Breast epithelium (tissue), 4 donors: Measurements from ENCODE around the gene GPR55. TPM values are rescaled to one million over a fixed set of nuclear protein-coding genes. Genes with fewer than 3 reads are reported as not detected.

ENCODE experiments used
- DNase-seq, 2 donors: peaks; one replicate each; pipeline ENCODE4 v3.0.0-alpha.2; 2019; ENCODE audit warnings: low spot score in 2 of 2
- H3K27ac ChIP-seq, 2 donors: fragments of 200-600 bp; sonication (generic) in 1 of 2; one replicate each; pipeline ENCODE4 v1.5.1; 2016 to 2019; ENCODE audit warnings: mild to moderate bottlenecking in 1 of 2
- H3K27me3 ChIP-seq, 2 donors: fragments of 200-600 bp; sonication (generic) in 1 of 2; one replicate each; pipeline versions ENCODE4 v1.5.1 to v1.6.0; 2017 to 2019; ENCODE audit warnings: control low read depth in 1 of 2, mild to moderate bottlenecking in 1 of 2
- H3K36me3 ChIP-seq: fragments of 200-600 bp; one replicate; pipeline ENCODE4 v1.5.1; 2019
- H3K4me1 ChIP-seq, 2 donors: fragments of 200-600 bp; sonication (generic); one replicate each; pipeline ENCODE4 v1.5.1; 2016 to 2019; ENCODE audit warnings: control low read depth in 1 of 2
- H3K4me3 ChIP-seq, 3 donors: fragments of 200-600 bp; sonication (generic); 1 replicate in 2 of 3; 2 replicates in 1 of 3; pipeline ENCODE4 v1.5.1; 2016 to 2019; ENCODE audit warnings: mild to moderate bottlenecking in 3 of 3, moderate library complexity in 2 of 3
- H3K9me3 ChIP-seq, 2 donors: fragments of 200-600 bp; sonication (generic) in 1 of 2; one replicate each; pipeline ENCODE4 v1.5.1; 2016 to 2019; ENCODE audit warnings: control low read depth in 1 of 2
- CTCF ChIP-seq, 3 donors: fragments of 450-650 bp; IDR thresholded peaks; one replicate each; pipeline ENCODE4 v1.5.1; 2016 to 2017; ENCODE audit warnings: antibody characterized with exemption in 3 of 3, mild to moderate bottlenecking in 3 of 3, moderate library complexity in 3 of 3
- POLR2A ChIP-seq: fragments of 450-650 bp; IDR thresholded peaks from one replicate; pipeline ENCODE4 v1.6.1; 2016; ENCODE audit warnings: antibody characterized with exemption, mild to moderate bottlenecking, moderate library complexity
- POLR2AphosphoS5 ChIP-seq, 3 donors: sonication (generic); formaldehyde crosslinking; IDR thresholded peaks; one replicate each; pipeline ENCODE4 v1.6.1; 2017; ENCODE audit warnings: antibody characterized with exemption in 3 of 3
- intact Hi-C: fragments of 100-400 bp; cut with DNase I; formaldehyde crosslinking; loops from one replicate; pipeline ENCODE4 v1.15.1; 2023; ENCODE audit warnings: low total_unique reads
- total RNA-seq, 3 donors: library from RNA; depleted of rRNA; stranded (reverse); fragments of >200 nt; gene quantifications; one replicate each; pipeline ENCODE4 v1.1.0, GENCODE V29; 2016

GPR55 gene
- total RNA-seq: under 1 TPM in 2 of 3 donors, not detected in 1; 0.16 to 0.44 TPM

- H3K27ac ChIP-seq: no peak within 1 kb of the TSS
- peak in 1 of 2 donors; percentile 43 for DNase-seq
- intact Hi-C loops: no loop called here
- H3K4me1 ChIP-seq: no peaks in the 10 kb centered on the region
- no peak for TF ChIP-seq POLR2A
- TF ChIP-seq POLR2AphosphoS5 (IDR thresholded peaks at IDR 0.05): no peak
- no peak for TF ChIP-seq CTCF (IDR thresholded peaks at IDR 0.05)
- H3K4me3 ChIP-seq: peak within 1 kb of the TSS in 1 of 3 donors; percentile 19
- H3K36me3 ChIP-seq: no peaks in the 10 kb centered on the region
- no peaks in the 10 kb centered on the region for H3K9me3 ChIP-seq
- H3K27me3 ChIP-seq: no peaks in the 10 kb centered on the region
Measured at GRCh38 chr2:230924470-230925341, at the start of gene GPR55. TSS of gene GPR55 (minus strand) at chr2:230925242. CDS start at chr2:230910962, 14,280 bp downstream.

GRCh38 chr2:230974096-230974913 lies 49.3 kb upstream of the GPR55 start:
- Histone ChIP-seq H3K27me3 (no peaks in the 10 kb centered on the region), H3K36me3 (no peaks in the 10 kb centered on the region), H3K9me3 (no peaks in the 10 kb centered on the region), H3K4me1 (no peaks in the 10 kb centered on the region), H3K27ac (no peak overlapping the region), H3K4me3 (no peak overlapping the region)
- no peak for DNase-seq
- no peak for TF ChIP-seq POLR2A
- TF ChIP-seq CTCF (IDR thresholded peaks at IDR 0.05): no peak
- no peak for TF ChIP-seq POLR2AphosphoS5 (IDR thresholded peaks at IDR 0.05)
- intact Hi-C loops: no loop called here

GRCh38 chr2:230972046-230972445 lies 47.0 kb upstream of the GPR55 start:
- intact Hi-C loops: no loop called here
- DNase-seq: no peak
- no peak for TF ChIP-seq POLR2A
- TF ChIP-seq POLR2AphosphoS5 (IDR thresholded peaks at IDR 0.05): no peak
- TF ChIP-seq CTCF (IDR thresholded peaks at IDR 0.05): no peak

GRCh38 chr2:230969659-230970015 lies 44.6 kb upstream of the GPR55 start:
- no peaks in the 10 kb centered on the region for H3K27me3 ChIP-seq
- no peaks in the 10 kb centered on the region for H3K9me3 ChIP-seq
- TF ChIP-seq CTCF (IDR thresholded peaks at IDR 0.05): no peak
- no peak for TF ChIP-seq POLR2A
- TF ChIP-seq POLR2AphosphoS5 (IDR thresholded peaks at IDR 0.05): no peak
- peak overlapping the region in 1 of 3 donors; percentile 2 for H3K4me3 ChIP-seq
- H3K36me3 ChIP-seq: no peaks in the 10 kb centered on the region
- no peaks in the 10 kb centered on the region for H3K4me1 ChIP-seq
- DNase-seq: no peak
- intact Hi-C loops: no loop called here
- H3K27ac ChIP-seq: no peak overlapping the region

More at GRCh38 chr2:230972046-230972445, 47.0 kb upstream of the GPR55 start:
- Histone ChIP-seq H3K4me1 (no peaks in the 10 kb centered on the region), H3K27ac (no peak overlapping the region), H3K36me3 (no peaks in the 10 kb centered on the region), H3K4me3 (no peak overlapping the region), H3K27me3 (no peaks in the 10 kb centered on the region), H3K9me3 (no peaks in the 10 kb centered on the region)
